GM19328 (cell line): ENCODE data around the gene NPAS1.

Experiments
- ATAC-seq: cut with Tn5 transposase; IDR thresholded peaks from one replicate; pipeline ENCODE4 v1.9.1; 2021; ENCODE audit warnings: mild to moderate bottlenecking, moderate library complexity; ENCODE audit not compliant: unreplicated experiment

The NPAS1 gene, protein sequence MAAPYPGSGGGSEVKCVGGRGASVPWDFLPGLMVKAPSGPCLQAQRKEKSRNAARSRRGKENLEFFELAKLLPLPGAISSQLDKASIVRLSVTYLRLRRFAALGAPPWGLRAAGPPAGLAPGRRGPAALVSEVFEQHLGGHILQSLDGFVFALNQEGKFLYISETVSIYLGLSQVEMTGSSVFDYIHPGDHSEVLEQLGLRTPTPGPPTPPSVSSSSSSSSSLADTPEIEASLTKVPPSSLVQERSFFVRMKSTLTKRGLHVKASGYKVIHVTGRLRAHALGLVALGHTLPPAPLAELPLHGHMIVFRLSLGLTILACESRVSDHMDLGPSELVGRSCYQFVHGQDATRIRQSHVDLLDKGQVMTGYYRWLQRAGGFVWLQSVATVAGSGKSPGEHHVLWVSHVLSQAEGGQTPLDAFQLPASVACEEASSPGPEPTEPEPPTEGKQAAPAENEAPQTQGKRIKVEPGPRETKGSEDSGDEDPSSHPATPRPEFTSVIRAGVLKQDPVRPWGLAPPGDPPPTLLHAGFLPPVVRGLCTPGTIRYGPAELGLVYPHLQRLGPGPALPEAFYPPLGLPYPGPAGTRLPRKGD

DNA sequence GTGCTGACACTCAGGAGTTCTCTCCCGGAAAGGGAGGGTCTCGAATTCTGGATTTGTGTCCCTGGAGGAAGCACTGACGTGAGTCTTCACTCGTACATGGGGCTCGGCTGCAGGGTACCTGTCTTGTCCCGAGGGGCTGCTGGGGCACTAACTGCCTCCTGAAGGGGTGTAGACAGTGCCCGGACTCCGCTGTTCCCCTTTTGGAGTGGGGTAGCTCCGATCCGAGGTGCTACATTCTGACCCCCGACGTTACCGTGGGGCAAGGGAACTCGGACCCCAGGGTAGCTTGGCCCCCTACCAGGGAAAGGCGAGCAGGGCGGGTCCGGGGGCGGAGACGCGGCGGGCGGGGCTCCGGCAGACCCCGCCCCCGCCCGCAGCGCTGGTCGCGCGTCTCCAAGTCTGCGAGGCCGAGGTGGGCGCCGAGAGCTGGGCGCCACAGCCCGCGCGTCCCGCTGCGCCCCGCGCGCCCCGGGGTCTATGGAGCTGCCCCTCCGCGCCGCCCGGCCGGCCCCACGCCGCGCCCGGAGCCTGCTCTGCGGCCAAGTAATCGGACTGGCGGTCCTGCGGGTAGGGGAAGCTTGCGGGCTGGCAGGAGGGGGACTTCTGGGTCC lies at the start of gene NPAS1:
Gene NPAS1, plus strand, starts transcription at position 407 of the 611 bp plus-strand sequence. CDS start 1,211 bp downstream, outside the sequence.
- no peak for ATAC-seq

DNA sequence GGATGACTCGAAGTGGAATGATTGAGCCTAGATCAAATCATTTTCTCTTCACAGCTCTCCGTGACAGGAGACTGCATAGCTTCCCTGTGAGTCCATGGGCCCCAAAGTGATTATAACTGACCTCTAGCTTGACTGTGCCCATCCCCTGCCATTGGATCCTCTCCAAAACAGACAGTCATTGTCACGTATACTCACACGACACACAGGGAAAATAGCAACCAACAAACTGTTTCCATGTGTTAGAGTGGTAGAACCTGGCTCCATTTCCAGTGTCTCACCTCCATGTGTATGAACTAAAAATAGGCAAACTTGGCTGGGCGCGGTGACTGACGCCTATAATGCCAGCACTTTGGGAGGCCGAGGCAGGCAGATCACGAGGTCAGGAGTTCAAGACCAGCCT lies 48.8 kb upstream of the NPAS1 start:
- ATAC-seq, result no peak

DNA sequence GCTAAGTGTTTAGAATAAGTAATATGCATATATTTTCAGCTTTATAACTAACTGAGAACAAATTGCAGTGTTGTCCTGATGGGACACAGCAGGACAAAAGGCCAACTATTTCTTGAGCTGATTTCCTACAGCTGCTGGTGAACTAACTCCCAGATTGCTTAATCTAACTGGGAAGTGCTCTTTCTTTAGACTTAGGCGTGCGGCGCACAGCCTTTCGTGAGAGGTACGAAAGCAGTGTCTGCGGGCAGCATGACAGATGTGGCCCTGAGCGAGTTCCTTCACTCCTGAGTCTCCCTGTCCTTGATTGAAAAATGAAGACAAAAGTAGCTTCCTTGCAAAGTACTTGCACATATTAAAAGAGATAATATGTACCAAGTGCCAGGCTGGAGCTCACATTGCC lies 47.3 kb upstream of the NPAS1 start:
- no peak for ATAC-seq

DNA sequence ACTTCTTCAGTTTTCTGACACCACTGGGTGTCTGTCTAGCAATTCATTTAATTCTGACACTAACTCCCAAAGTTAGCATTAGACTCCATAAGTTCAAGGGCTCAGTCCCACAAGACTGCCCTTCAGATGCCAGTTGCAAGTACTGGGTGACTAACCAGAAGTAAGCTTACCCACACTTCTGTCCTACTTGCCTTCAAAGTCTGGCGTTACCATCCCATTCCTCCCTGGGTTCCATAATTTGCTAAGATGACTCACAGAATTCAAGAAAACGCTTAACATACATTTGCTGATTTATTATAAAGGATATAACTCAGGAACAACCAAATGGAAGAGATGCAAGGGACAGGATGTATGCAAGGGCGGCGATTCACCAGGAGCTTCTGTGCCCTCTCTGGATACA lies 45.5 kb upstream of the NPAS1 start:
- no peak for ATAC-seq

DNA sequence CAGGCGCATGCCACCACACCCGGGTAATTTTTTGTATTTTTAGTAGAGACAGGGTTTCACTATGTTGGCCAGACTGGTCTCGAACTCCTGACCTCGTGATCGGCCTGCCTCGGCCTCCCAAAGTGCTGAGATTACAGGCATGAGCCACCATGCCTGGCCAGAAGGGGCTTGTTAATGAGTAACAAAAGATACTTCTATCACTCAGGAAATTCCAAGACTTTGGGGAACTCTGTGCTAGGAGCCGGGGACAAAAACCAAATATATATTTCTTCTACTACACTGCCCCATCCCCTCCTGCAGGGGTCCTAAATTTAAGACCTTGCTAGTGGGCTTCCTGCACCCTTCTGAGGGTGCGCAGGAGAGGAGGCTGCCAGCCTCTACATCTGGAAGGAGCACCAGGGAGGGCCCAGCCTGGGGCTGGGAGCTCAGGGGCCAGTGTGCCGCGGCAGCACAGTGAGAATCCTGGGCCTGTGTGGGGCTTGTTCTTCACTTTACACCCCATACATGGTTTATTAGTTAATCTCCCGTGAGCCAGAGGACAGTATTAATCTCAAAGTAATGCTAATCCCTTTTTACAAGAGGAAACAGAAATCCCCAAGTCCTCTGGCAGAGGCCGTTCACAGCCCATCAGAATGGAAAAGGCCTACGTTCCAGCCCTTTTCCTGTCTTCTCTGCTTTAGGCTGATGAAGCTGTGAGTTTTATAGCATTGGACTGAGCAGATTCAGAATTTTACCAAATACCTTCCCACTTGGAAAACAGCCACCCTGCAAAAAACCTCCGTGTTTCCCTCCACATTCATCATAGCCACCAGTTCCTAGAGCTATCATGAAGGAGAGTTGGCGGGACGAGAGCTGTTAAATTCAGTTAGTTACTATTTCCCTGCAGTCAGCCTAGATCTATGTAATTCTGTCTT lies 44.4 kb upstream of the NPAS1 start:
- no peak for ATAC-seq

DNA sequence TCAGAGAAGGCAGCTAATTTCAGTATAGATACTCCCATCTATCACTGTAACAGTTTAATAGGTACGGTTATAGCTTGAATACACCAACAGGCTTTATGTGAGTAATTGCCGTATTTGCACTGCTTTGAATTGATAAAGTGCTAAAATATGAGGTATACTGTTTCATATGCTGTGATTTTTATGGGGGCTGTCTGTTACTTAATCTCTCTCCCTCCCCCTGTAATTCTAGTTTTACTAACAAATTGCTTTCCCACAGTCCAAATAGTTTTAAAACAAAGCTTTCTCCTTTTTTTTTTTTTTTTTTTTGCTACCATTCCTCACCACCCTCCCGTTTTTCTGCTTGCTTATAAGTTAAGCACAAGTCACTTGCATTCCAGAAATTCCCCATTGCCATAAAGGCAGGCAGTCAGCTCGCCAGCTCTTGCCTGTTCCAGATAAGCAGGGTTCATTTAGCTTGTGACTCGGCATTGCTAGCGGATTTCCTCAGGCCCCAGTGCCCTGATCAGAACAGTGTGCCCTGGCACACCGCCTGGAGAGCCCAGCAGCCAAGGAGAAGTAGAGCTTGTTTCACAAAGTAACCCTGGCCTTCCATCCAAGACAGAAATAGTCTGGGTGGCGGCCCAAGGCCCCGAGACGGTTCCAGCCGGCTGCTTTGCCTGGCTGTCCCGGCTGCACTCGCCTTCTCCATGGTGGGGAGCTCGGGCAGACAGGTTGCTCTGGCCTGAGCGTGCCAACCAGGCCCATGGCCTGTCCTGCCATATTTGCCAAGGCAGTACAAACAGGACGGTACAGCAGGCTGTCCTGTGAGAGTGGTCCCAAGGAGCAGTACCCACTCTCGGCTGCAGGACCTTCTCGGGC lies 43.5 kb upstream of the NPAS1 start:
- no peak for ATAC-seq

DNA sequence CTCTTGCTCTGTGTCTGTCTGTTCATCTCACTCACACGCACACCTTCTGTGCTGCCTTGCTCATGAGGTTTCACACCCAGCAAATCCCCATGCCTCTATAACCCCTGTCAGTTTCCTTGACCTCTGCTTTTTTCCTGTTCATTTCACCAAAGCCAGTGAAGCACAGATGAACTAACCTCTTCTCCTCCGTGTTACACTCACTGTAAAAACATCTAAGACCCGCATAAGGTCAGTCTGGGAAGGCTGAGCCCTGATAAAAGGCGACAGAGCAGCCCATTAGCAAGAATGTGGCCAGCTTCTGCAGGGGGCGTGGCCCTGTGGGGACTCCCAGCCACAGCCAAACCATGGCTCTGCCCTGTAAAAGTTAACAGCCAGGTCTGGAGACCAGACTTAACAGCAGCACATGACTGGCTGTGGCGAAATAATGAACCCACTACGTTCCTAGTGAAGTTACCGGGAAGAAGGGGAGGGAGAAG lies 42.8 kb upstream of the NPAS1 start:
- no peak for ATAC-seq

DNA sequence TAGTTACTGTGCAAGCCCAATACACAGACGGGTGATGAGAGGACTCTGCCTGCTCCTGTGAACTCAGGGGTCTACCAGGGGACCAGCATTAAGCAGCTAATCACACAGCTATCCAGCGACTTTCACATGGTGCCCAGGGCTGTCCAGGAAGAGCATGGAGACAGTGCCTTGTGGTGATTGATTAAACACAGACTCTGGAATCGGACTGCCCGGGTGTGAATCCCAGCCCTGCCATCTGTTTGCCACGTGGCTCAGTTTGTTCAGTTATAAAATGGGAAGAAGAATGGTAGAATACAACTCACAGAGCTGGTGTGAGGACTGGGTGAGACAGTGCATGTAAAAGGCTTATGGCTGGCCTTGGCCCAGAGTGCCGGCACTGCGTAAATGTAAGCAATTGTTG lies 42.1 kb upstream of the NPAS1 start:
- no peak for ATAC-seq

DNA sequence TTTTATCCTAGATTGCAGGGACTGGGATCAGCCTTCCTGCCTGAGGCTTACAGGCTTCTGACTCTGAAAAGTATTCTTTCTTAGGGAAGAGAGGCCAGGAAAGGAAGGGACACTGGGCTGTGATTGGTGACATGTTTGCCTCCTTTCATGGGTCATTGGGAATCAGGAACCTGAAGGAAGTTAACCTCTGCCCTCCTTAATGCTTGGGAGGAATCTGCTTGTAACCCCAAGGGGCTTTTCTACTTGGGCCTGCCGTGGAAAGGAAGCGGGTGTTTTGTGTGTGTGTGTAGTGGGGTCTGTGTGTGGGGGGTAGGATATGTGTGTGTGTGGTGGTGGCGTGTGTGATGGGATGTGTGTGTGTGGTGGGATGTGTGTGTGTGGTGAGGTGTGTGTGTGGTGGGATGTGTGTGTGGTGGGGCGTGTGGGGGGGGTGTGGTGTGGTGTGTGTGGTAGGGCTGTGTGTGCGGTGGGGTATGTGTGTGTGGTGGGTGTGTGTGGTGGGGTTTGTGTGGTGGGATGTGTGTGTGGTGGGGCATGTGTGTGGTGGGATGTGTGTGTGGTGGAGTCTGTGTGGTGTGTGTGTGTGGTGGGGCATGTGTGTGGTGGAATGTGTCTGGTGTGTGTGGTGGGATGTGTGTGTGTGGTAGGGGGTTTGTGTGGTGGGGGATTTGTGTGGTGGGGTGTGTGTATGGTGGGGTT lies 41.3 kb upstream of the NPAS1 start:
- no peak for ATAC-seq

DNA sequence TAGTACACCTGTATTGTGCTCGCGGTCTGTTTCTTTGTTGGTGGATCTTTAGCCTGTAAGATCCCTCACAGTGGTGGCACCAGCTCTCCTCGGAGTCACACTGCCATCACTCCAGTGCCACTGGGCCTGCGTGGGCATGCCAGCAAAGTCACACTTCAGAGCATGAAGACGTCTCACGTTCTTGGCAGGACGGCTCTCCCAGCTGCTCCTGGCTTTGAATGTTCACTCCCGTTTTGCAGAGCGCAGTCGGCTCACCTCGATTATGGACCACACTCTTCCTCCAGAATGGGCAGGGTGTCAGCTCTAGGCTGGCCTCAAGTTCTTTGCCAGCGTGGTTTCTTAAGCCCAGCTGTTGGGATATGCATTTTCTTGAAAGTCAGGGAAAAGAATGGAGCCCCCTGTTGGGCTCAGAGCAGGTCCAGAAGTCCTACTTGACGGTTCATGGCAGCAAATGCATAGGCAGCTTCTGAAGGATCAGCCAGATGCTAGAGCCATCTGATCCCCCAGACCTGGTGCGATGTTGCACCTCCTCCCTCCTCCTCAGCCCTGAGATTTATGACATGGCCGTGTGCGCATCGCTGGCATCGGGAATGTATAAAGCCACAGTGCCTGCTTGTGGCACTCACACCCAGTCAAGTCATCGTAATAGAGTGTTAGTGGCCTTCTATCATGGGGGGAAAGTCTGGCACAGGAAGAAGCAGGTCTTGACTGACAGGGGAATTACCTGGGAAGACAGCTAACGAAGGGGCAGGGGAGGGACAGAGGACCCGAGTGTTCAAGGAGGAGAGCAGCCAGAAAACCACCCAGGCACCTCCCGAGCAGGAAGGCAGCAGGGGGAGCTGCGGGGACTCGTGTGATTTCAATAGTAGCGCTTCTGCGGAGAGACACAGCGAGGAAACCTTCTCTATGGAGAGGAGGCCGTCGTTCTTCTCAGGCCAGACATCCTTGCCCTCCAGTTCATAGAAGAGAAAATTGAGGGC lies 40.2 kb upstream of the NPAS1 start:
- ATAC-seq, result no peak

DNA sequence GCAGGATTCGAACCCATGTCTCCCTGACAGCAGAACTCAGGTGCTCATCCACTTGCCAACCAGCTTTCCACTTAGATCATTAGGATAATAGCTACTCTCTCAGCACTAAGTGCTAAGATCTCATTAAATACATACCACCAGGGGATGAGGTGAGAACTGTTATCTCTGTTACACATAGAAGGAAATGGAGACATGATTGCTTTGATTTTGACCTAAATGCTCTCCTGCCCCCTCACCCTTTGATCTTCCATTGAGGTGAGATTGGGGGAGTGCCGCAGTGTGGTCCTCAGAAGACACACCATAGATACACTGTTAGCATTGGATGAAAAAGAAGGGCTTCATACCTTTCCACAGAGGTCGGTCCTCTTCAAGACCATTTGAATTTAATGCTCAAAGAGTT lies 38.9 kb upstream of the NPAS1 start:
- ATAC-seq, result no peak

DNA sequence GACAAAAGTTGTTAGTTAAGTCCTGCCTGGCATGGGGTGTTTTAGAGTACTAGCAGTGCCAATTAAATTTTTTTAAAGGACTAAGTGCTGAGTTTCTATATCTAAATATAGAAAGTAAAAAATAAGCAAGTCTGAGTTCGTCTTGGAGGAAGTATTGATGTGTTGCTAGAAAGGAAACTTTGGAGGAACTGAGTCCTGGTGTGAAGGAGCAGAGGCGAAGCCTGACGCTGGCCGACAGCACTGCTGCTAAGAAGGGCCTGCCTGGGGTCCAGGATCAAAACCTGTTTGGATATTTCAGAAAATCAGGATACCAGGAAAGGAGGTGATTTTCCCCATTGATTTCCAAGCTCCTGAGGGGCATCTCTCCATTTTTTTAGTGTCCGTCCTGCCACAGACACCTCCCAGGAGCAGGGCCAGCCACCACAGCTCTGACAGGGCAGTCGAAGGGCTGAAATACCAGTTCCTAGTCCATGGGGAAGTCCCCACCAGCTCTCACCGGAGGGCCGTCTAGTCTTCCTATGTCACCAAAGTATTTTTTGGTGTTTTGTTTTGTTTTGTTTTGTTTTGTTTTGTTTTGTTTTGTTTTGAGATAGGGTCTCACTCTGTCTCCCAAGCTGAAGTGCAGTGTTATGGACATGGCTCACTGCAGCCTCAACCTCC lies 38.2 kb upstream of the NPAS1 start:
- no peak for ATAC-seq

DNA sequence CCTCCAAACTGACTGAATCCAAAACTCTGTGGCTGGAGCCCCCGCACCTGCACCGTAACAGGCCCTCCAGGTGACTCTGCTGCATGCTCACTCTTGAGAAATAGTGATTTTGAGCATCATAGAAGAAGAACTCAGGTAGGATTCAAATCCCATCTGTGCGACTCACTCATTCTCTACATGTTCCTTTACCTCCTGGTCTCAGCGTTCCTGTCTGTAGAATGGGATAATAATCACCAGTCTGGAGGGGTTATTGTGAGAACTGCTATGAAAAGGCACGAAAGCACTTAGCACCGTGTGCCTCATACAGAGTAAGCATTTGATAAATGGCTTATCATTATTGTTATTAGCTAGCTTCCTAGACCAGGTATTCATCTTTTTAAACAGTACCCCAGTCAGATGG lies 36.5 kb upstream of the NPAS1 start:
- no peak for ATAC-seq

DNA sequence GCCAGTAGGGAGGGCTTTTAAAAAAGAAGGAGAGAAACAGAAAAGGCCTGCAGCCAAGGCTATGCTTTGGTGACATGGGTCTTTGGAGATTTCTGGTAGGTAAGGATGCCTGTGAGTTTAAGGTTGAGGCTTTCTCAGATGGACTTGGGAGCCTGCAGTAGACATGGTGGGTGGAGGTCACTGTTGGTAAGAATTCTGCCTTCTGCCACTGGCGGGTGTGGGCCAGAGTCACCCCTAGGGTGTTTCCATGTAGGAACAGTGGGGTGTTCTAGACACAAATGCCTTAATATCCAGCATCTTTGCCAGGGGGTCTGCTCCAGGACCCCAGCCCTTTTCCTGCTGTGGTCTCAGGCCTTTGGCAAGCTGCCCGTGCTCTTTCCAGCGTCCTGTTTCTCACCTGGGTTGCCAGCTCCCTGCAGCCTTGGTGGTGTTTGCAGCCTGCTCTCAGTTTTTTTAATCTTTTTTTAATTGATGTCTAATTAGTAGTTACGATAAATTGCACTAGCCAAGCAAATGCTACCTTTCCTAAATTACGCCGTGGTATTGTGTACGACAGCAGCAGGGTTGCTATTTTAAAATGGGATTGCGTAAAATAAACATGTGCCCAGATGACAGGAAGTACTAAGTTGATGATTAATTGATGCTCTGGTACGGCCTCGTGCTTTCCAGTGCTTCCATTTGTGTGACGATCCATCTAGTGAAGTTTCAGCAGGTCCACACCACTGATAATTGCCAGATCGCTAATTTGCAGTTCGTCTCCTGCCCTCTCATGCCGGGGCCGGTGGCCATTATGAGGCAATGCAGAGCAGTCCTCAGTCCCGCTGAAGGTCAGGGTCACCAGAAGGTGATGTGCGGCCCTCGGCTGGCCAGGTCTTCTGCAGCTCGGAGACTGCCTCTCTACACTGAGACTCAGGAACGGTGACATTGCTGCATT lies 35.3 kb upstream of the NPAS1 start:
- ATAC-seq, result no peak

DNA sequence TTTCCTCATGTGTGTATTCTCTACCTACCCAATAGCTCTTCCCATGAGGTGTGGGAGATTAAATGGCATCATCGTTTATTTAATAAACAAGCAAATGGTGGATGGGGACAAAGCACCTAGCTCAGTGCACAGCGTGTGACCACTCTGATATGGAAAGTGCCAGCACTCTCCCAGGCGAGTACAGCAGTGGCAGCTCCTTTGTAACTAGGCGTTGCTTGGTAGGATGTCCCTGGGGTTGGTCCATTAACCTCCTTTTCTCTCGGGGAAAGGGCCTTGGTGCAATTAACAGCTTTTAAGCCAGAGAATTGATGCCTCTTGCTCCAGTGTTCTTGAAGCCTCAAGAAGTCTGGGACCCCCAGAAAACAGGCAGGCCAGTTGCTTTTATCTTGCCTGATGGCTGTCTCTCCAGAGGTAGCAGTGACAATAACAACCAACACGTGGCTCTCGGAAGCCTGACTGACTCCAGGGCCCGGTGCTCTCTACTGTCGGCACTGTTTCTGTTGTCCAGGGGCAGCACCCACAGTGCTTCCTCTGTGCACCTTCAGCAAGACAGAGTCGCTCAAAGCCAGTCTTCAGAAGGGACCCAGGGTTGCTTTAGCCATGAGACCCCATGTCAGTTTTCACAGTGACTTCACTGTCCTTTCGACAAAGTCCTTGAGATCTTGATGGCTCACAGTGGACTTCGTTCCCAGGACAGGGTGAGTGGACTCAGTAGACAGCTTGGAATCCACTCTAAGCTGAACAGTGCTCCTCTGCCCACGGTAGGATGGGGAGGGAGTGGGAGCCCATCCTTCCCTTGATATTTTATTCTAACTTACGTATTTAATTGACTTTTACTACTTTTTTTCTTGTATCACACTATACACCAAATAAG lies 33.9 kb upstream of the NPAS1 start:
- ATAC-seq, result no peak
